Pulmonary artery endothelial cell (primary cell): ENCODE results near the gene SEL1L2. TPM values are rescaled to one million over a fixed set of nuclear protein-coding genes. Genes with fewer than 3 reads are reported as not detected.

Experiments used
- DNase-seq: peaks from one replicate; pipeline ENCODE4 v3.0.0-alpha.2; 2011; ENCODE audit warnings: low read depth, low spot score
- total RNA-seq: library from RNA; depleted of rRNA; stranded (reverse); fragments of >200 nt; gene quantifications from 2 replicates; pipeline ENCODE4 v1.2.3, GENCODE V29; 2014

Gene SEL1L2
- total RNA-seq, 1 donor from 2014 or later, result not detected

GRCh38 chr20:13929836-13930235 is 60.6 kb downstream of the SEL1L2 start:
- no peak for DNase-seq

GRCh38 chr20:13928901-13929300 is 61.5 kb downstream of the SEL1L2 start:
- DNase-seq, result no peak

- no peak for DNase-seq
Measured at GRCh38 chr20:13927171-13927570, 63.2 kb downstream of the SEL1L2 start.

- DNase-seq, result no peak
Measured at GRCh38 chr20:13922241-13922640, 68.2 kb downstream of the SEL1L2 start.

- no peak for DNase-seq
Measured at GRCh38 chr20:13915284-13915683, 75.1 kb downstream of the SEL1L2 start.

- no peak for DNase-seq
Measured at GRCh38 chr20:13913572-13913971, 76.8 kb downstream of the SEL1L2 start.

- DNase-seq, result no peak
Measured at GRCh38 chr20:13913131-13913530, 77.3 kb downstream of the SEL1L2 start.

GRCh38 chr20:13910492-13910891 is 79.9 kb downstream of the SEL1L2 start:
- no peak for DNase-seq

GRCh38 chr20:13909067-13909466 is 81.3 kb downstream of the SEL1L2 start:
- DNase-seq, result no peak

- no peak for DNase-seq
Measured at GRCh38 chr20:13904766-13905165, 85.6 kb downstream of the SEL1L2 start.

GRCh38 chr20:13900496-13900895 is 89.9 kb downstream of the SEL1L2 start:
- no peak for DNase-seq

- DNase-seq, result no peak
Measured at GRCh38 chr20:13898012-13898612, 92.3 kb downstream of the SEL1L2 start.

GRCh38 chr20:13891575-13891974 is 98.8 kb downstream of the SEL1L2 start:
- no peak for DNase-seq

GRCh38 chr20:13884803-13885202 is 105.6 kb downstream of the SEL1L2 start:
- DNase-seq, result no peak

GRCh38 chr20:13883425-13883824 is 107.0 kb downstream of the SEL1L2 start:
- DNase-seq, result no peak

GRCh38 chr20:13878566-13878965 is 111.8 kb downstream of the SEL1L2 start:
- no peak for DNase-seq

GRCh38 chr20:13877793-13878192 is 112.6 kb downstream of the SEL1L2 start:
- DNase-seq, result no peak

GRCh38 chr20:13875265-13875811 is 115.1 kb downstream of the SEL1L2 start:
- DNase-seq, result no peak

GRCh38 chr20:13874394-13875157 is 115.8 kb downstream of the SEL1L2 start:
- no peak for DNase-seq

GRCh38 chr20:13873831-13874230 is 116.6 kb downstream of the SEL1L2 start:
- DNase-seq, result no peak

- no peak for DNase-seq
Measured at GRCh38 chr20:13870170-13870748, 120.2 kb downstream of the SEL1L2 start.

GRCh38 chr20:13868331-13868730 is 122.1 kb downstream of the SEL1L2 start:
- DNase-seq, result no peak
